ENCODE data around the gene HLA-B.

HLA-B gene

DNA sequence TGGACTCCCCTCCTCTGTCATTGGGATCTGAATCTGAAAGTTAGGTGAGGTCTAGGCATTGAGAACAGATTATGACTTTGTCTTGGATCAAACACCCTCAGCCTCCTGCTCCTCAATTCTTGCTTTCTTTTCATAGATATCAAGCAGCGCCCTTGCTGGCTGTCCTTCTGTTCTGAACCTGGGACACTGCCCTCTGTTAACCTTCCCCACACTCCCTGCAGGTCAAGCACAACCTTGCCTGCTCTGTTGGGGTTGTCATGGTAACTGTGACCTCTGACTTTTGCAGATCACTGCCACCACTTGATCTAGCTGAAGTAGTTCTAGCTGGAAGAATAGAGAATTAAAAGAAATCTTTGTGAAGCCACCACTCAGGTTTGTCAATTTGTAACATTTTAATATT, 30.0 kb upstream of the HLA-B start:
- Histone ChIP-seq H3K27ac (no peak overlapping the region), H3K36me3 (ENCODE audit: insufficient read depth, low read length) (no peaks in the 10 kb centered on the region), H3K9me3 (ENCODE audit: low read depth, low read length) (no peaks in the 10 kb centered on the region), H3K4me3 (no peak overlapping the region), H3K9ac (ENCODE audit: insufficient read length) (no peak overlapping the region)
- TF ChIP-seq FOXP2 (optimal IDR thresholded peaks at IDR 0.05; ENCODE audit: control extremely low read depth, extremely low read length, insufficient read depth) (no peak), EZH2 (IDR thresholded peaks at IDR 0.05) (no peak), POLR2AphosphoS5 (IDR thresholded peaks at IDR 0.05; ENCODE audit: borderline replicate concordance, low read depth, low read length) (no peak)
- no peak for DNase-seq (ENCODE audit: low read depth, low spot score)

- TF ChIP-seq FOXP2 (optimal IDR thresholded peaks at IDR 0.05; ENCODE audit: control extremely low read depth, extremely low read length, insufficient read depth) (no peak), POLR2AphosphoS5 (IDR thresholded peaks at IDR 0.05; ENCODE audit: borderline replicate concordance, low read depth, low read length) (no peak), EZH2 (IDR thresholded peaks at IDR 0.05) (no peak)
- H3K9me3 ChIP-seq (ENCODE audit: low read depth, low read length), result no peaks in the 10 kb centered on the region
Observed at GRCh38 chr6:31386099-31386498, 29.1 kb upstream of the HLA-B start.

GRCh38 chr6:31385041-31385440, 28.1 kb upstream of the HLA-B start:
- H3K4me3 ChIP-seq, result no peak overlapping the region
- no peak overlapping the region for H3K27ac ChIP-seq
- DNase-seq (ENCODE audit: low read depth, low spot score), result no peak
- no peaks in the 10 kb centered on the region for H3K9me3 ChIP-seq (ENCODE audit: low read depth, low read length)
- H3K9ac ChIP-seq (ENCODE audit: insufficient read length), result no peak overlapping the region
- no peaks in the 10 kb centered on the region for H3K36me3 ChIP-seq (ENCODE audit: insufficient read depth, low read length)
- TF ChIP-seq FOXP2 (optimal IDR thresholded peaks at IDR 0.05; ENCODE audit: control extremely low read depth, extremely low read length, insufficient read depth), result no peak
- no peak for TF ChIP-seq EZH2 (IDR thresholded peaks at IDR 0.05)
- no peak for TF ChIP-seq POLR2AphosphoS5 (IDR thresholded peaks at IDR 0.05; ENCODE audit: borderline replicate concordance, low read depth, low read length)

More at GRCh38 chr6:31386099-31386498, 29.1 kb upstream of the HLA-B start:
- no peak overlapping the region for H3K4me3 ChIP-seq
- no peak overlapping the region for H3K27ac ChIP-seq
- DNase-seq (ENCODE audit: low read depth, low spot score), result no peak
- H3K36me3 ChIP-seq (ENCODE audit: insufficient read depth, low read length), result no peaks in the 10 kb centered on the region
- H3K9ac ChIP-seq (ENCODE audit: insufficient read length), result no peak overlapping the region

GRCh38 chr6:31383149-31383548, 26.2 kb upstream of the HLA-B start:
- Histone ChIP-seq H3K9me3 (ENCODE audit: low read depth, low read length) (no peaks in the 10 kb centered on the region), H3K36me3 (ENCODE audit: insufficient read depth, low read length) (no peaks in the 10 kb centered on the region), H3K4me3 (no peak overlapping the region), H3K9ac (ENCODE audit: insufficient read length) (no peak overlapping the region), H3K27ac (no peak overlapping the region)
- no peak for TF ChIP-seq POLR2AphosphoS5 (IDR thresholded peaks at IDR 0.05; ENCODE audit: borderline replicate concordance, low read depth, low read length)
- TF ChIP-seq FOXP2 (optimal IDR thresholded peaks at IDR 0.05; ENCODE audit: control extremely low read depth, extremely low read length, insufficient read depth), result no peak
- TF ChIP-seq EZH2 (IDR thresholded peaks at IDR 0.05), result no peak
- DNase-seq (ENCODE audit: low read depth, low spot score), result no peak

DNA sequence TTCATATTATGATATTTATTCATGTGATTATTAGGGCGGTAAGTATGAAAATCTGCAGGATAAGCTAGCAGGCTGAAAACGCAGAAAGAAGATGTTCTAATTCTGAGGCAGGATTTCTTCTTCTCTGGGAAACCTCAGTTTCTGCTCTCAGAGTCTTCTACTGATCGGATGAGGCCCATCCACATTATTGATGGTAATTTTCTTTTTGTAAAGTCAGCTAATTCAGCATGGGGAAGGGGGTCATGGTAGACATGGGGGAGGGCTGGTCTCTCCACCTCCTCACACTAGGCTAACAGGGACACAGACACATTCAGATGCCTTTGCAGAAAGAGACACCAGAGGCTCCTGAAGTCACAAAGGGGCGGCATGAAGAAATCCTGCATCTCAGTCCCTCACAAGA, 24.7 kb upstream of the HLA-B start:
- no peaks in the 10 kb centered on the region for H3K9me3 ChIP-seq (ENCODE audit: low read depth, low read length)
- H3K36me3 ChIP-seq (ENCODE audit: insufficient read depth, low read length), result no peaks in the 10 kb centered on the region
- H3K4me3 ChIP-seq, result no peak overlapping the region
- DNase-seq (ENCODE audit: low read depth, low spot score), result no peak
- H3K27ac ChIP-seq, result no peak overlapping the region
- no peak overlapping the region for H3K9ac ChIP-seq (ENCODE audit: insufficient read length)
- TF ChIP-seq POLR2AphosphoS5 (IDR thresholded peaks at IDR 0.05; ENCODE audit: borderline replicate concordance, low read depth, low read length) (no peak), FOXP2 (optimal IDR thresholded peaks at IDR 0.05; ENCODE audit: control extremely low read depth, extremely low read length, insufficient read depth) (no peak), EZH2 (IDR thresholded peaks at IDR 0.05) (no peak)

DNA sequence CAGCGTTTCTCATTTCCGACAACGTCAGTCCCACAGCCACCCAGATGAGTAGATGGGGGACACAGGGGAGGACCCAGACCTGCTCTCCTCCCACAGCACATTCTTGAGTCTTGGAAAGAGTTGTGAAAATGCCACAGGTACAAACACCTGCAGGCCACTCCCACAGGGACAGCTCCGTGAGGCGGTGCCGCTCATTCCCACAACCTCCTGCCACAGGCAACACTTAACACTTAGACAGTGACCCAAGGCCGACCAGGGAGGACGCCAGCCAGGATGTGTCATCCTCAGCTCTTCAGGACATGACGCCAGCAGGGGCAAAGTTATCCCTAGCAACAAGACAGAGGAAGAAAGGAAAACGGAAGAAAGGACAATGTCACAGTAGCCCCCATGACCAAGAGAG, 22.9 kb upstream of the HLA-B start:
- H3K9ac ChIP-seq (ENCODE audit: insufficient read length), result no peak overlapping the region
- DNase-seq (ENCODE audit: low read depth, low spot score), result no peak
- no peak overlapping the region for H3K27ac ChIP-seq
- no peak overlapping the region for H3K4me3 ChIP-seq
- H3K36me3 ChIP-seq (ENCODE audit: insufficient read depth, low read length), result no peaks in the 10 kb centered on the region
- TF ChIP-seq POLR2AphosphoS5 (IDR thresholded peaks at IDR 0.05; ENCODE audit: borderline replicate concordance, low read depth, low read length), result no peak
- TF ChIP-seq EZH2 (IDR thresholded peaks at IDR 0.05), result no peak
- TF ChIP-seq FOXP2 (optimal IDR thresholded peaks at IDR 0.05; ENCODE audit: control extremely low read depth, extremely low read length, insufficient read depth), result no peak
- no peaks in the 10 kb centered on the region for H3K9me3 ChIP-seq (ENCODE audit: low read depth, low read length)

DNA sequence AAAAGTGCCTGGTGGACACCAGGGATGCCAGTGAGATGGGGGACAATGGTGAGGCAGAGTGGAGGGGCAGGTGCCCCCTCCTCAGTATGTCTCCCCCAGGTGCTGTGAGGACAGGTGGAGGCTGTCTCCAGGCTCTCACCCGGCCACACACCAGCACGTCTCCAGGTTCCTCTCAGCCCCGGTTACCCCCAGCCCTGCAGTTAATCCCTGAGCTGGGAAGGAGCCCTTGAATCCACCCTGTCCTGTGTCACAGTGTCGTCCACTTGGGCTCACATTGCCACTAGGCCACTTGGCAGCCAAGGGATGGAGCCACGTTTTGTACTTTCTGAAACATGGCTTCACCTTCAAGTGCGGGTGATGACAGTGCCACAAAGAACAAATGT, 21.7 kb upstream of the HLA-B start:
- Histone ChIP-seq H3K27ac (no peak overlapping the region), H3K36me3 (ENCODE audit: insufficient read depth, low read length) (no peaks in the 10 kb centered on the region), H3K9me3 (ENCODE audit: low read depth, low read length) (no peaks in the 10 kb centered on the region), H3K4me3 (no peak overlapping the region), H3K9ac (ENCODE audit: insufficient read length) (no peak overlapping the region)
- DNase-seq (ENCODE audit: low read depth, low spot score), result no peak
- no peak for TF ChIP-seq POLR2AphosphoS5 (IDR thresholded peaks at IDR 0.05; ENCODE audit: borderline replicate concordance, low read depth, low read length)
- no peak for TF ChIP-seq EZH2 (IDR thresholded peaks at IDR 0.05)
- no peak for TF ChIP-seq FOXP2 (optimal IDR thresholded peaks at IDR 0.05; ENCODE audit: control extremely low read depth, extremely low read length, insufficient read depth)

DNA sequence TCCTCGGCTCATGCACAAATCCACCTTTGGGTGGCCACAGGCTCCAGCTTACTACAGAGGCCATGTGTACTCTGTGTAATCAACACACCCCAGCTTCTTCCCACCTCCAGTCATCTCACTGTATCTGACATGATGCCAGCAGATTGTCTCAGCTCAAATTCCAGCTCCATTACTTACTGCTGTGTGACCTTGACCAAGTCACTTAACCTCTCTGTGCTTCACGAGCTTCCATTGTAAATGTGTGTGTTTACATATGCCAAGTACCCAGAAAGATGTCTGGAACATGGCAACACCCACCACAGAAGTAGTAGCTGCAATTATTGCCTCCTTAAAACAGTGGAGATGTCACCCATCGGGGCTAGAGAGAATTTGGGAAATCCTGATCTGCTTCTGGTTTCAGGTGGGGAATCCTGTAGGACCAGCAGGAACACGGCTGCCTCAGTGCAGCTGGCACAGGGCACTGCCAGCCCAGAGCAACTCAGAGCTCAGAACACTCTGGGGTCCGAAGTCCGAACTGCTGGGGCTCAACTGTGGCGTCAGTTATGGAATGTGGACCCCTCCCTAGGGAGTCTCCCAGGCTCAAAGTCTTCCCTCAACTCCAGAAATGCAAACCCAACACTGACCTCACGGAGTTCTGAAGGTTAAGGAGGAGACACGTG, 21.2 kb upstream of the HLA-B start:
- Histone ChIP-seq H3K36me3 (ENCODE audit: insufficient read depth, low read length) (no peaks in the 10 kb centered on the region), H3K9ac (ENCODE audit: insufficient read length) (no peak overlapping the region), H3K4me3 (no peak overlapping the region), H3K27ac (no peak overlapping the region), H3K9me3 (ENCODE audit: low read depth, low read length) (no peaks in the 10 kb centered on the region)
- no peak for TF ChIP-seq EZH2 (IDR thresholded peaks at IDR 0.05)
- TF ChIP-seq FOXP2 (optimal IDR thresholded peaks at IDR 0.05; ENCODE audit: control extremely low read depth, extremely low read length, insufficient read depth), result no peak
- TF ChIP-seq POLR2AphosphoS5 (IDR thresholded peaks at IDR 0.05; ENCODE audit: borderline replicate concordance, low read depth, low read length), result no peak
- DNase-seq (ENCODE audit: low read depth, low spot score), result no peak

- H3K9me3 ChIP-seq (ENCODE audit: low read depth, low read length), result no peaks in the 10 kb centered on the region
- TF ChIP-seq POLR2AphosphoS5 (IDR thresholded peaks at IDR 0.05; ENCODE audit: borderline replicate concordance, low read depth, low read length) (no peak), FOXP2 (optimal IDR thresholded peaks at IDR 0.05; ENCODE audit: control extremely low read depth, extremely low read length, insufficient read depth) (no peak), EZH2 (IDR thresholded peaks at IDR 0.05) (no peak)
- no peak for DNase-seq (ENCODE audit: low read depth, low spot score)
- no peak overlapping the region for H3K27ac ChIP-seq
- H3K36me3 ChIP-seq (ENCODE audit: insufficient read depth, low read length), result no peaks in the 10 kb centered on the region
- no peak overlapping the region for H3K9ac ChIP-seq (ENCODE audit: insufficient read length)
- H3K4me3 ChIP-seq, result no peak overlapping the region
Observed at GRCh38 chr6:31377029-31377428, 20.1 kb upstream of the HLA-B start.

Data from SK-N-MC (cell line).